Activated naive CD4-positive, alpha-beta T cell (primary cell): ENCODE results near the gene CENPW.

Experiments used
- DNase-seq, 4 experiments: peaks; one replicate each; lab custom pipeline; 2025; lab: John Stamatoyannopoulos, UW

CENPW gene

GRCh38 chr6:126339796-126340609 lies at the start of gene CENPW:
CENPW (plus strand) TSS chr6:126340115; CDS start chr6:126340274, 159 bp downstream.
- DNase-seq = peak; percentile 68 to 83 (median 80)

- no peak for DNase-seq
Observed at GRCh38 chr6:126293891-126294524, 45.9 kb upstream of the CENPW start.

GRCh38 chr6:126300126-126300525 lies 39.8 kb upstream of the CENPW start:
- no peak for DNase-seq

GRCh38 chr6:126300735-126301134 lies 39.2 kb upstream of the CENPW start:
- no peak for DNase-seq

GRCh38 chr6:126302191-126302590 lies 37.7 kb upstream of the CENPW start:
- no peak for DNase-seq

GRCh38 chr6:126307849-126308248 lies 32.1 kb upstream of the CENPW start:
- DNase-seq = no peak

GRCh38 chr6:126308362-126308761 lies 31.6 kb upstream of the CENPW start:
- no peak for DNase-seq

- DNase-seq = no peak
Observed at GRCh38 chr6:126312013-126312665, 27.8 kb upstream of the CENPW start.

GRCh38 chr6:126313941-126314340 lies 26.0 kb upstream of the CENPW start:
- DNase-seq = no peak

- DNase-seq = no peak
Observed at GRCh38 chr6:126318797-126319196, 21.1 kb upstream of the CENPW start.

GRCh38 chr6:126333729-126334128 lies 6.2 kb upstream of the CENPW start:
- DNase-seq = no peak

GRCh38 chr6:126335210-126335609 lies 4.7 kb upstream of the CENPW start:
- DNase-seq = no peak

- no peak for DNase-seq
Observed at GRCh38 chr6:126337323-126337722, 2.6 kb upstream of the CENPW start.

GRCh38 chr6:126341126-126341525 lies 1.2 kb downstream of the CENPW start:
- DNase-seq = no peak

- DNase-seq = no peak
Observed at GRCh38 chr6:126344181-126344580, 4.3 kb downstream of the CENPW start.

- DNase-seq = no peak
Observed at GRCh38 chr6:126351960-126352359, 12.0 kb downstream of the CENPW start.

GRCh38 chr6:126352514-126352913 lies 12.6 kb downstream of the CENPW start:
- no peak for DNase-seq

- no peak for DNase-seq
Observed at GRCh38 chr6:126356526-126356925, 16.6 kb downstream of the CENPW start.

GRCh38 chr6:126359936-126360537 lies 20.1 kb downstream of the CENPW start:
- DNase-seq = no peak

GRCh38 chr6:126361832-126362440 lies 22.0 kb downstream of the CENPW start:
- DNase-seq = no peak

GRCh38 chr6:126367849-126368248 lies 27.9 kb downstream of the CENPW start:
- no peak for DNase-seq

- DNase-seq = no peak
Observed at GRCh38 chr6:126372626-126373025, 32.7 kb downstream of the CENPW start.
